HCT116 (cell line): Measurements from ENCODE around the gene P2RX5. TPM values are rescaled to one million over a fixed set of nuclear protein-coding genes. Genes with fewer than 3 reads are reported as not detected.

ENCODE experiments used
- ATAC-seq: fragments of 200-7000 bp; cut with Tn5 transposase; 2 replicates; pipeline ENCODE4 v1.9.1; 2020; ENCODE audit warnings: mild to moderate bottlenecking, moderate library complexity
- BruUV-seq: library from RNA; stranded (reverse); fragments of 400-500 nt; replicated peaks from 2 replicates; lab custom pipeline; 2021; lab: Mats Ljungman, UMichigan
- CTCF ChIA-PET: fragments of 300-600 bp; sonication (Branson Sonifier 250); formaldehyde crosslinking; loops from one replicate; lab custom pipeline; 2021; ENCODE audit warnings: antibody characterized with exemption; lab: Charles Lee
- POLR2A ChIA-PET: fragments of 300-600, 350-600 bp; sonication (Branson Sonifier 250); formaldehyde crosslinking; loops from one replicate; lab custom pipeline; 2021; ENCODE audit warnings: antibody characterized with exemption; lab: Charles Lee
- RAD21 ChIA-PET, 2 experiments: fragments of 300-600 bp; sonication (Branson Sonifier 250); formaldehyde crosslinking; loops; one replicate each; lab custom pipeline; 2023; ENCODE audit warnings: low total read pairs in 2 of 2; ENCODE audit not compliant: uncharacterized antibody in 2 of 2, unreplicated experiment in 2 of 2, low non-redundant PET in 1 of 2; lab: Charles Lee
- DNase-seq: peaks from one replicate; pipeline ENCODE4 v3.0.0-alpha.2; 2010; ENCODE audit warnings: low read depth, low spot score
- H2AFZ ChIP-seq: fragments of 200-600 bp; shearing (Covaris generic), sonication (generic); 2 replicates; pipeline ENCODE4 v1.6.1; 2017; ENCODE audit warnings: low read depth, mixed run types, mixed read lengths, antibody characterized with exemption, low read length; ENCODE audit not compliant: poor library complexity, severe bottlenecking
- H3K27ac ChIP-seq: 2 replicates; pipeline ENCODE4 v1.5.1; 2012; ENCODE audit warnings: low read depth, low read length
- H3K27me3 ChIP-seq: fragments of 200-600 bp; sonication (generic); 2 replicates; pipeline ENCODE4 v1.6.1; 2016; ENCODE audit warnings: mixed run types, low read length, mixed read lengths; ENCODE audit not compliant: insufficient read depth
- H3K36me3 ChIP-seq, 2 experiments: fragments of 200-500 bp in 1 of 2; fragments of 200-600 bp in 1 of 2; sonication (Bioruptor generic) in 1 of 2; sonication (generic) in 1 of 2; 2 replicates each; pipeline versions ENCODE4 v1.5.1 to v1.6.1; 2014 to 2016; ENCODE audit warnings: low read length in 2 of 2, inconsistent platforms in 1 of 2, mixed read lengths in 1 of 2, mixed run types in 1 of 2; ENCODE audit not compliant: insufficient read depth in 2 of 2, control insufficient read depth in 1 of 2
- H3K4me1 ChIP-seq, 2 experiments: fragments of 200-600 bp in 1 of 2; sonication (generic) in 1 of 2; 2 replicates each; pipeline versions ENCODE4 v1.5.1 to v1.6.1; 2012 to 2017; ENCODE audit warnings: low read length in 2 of 2, inconsistent platforms in 1 of 2, mild to moderate bottlenecking in 1 of 2, mixed read lengths in 1 of 2, mixed run types in 1 of 2, moderate library complexity in 1 of 2; ENCODE audit not compliant: insufficient read depth in 2 of 2, control insufficient read depth in 1 of 2
- H3K4me2 ChIP-seq: fragments of 200-600 bp; sonication (generic); 2 replicates; pipeline ENCODE4 v1.6.1; 2017; ENCODE audit warnings: mixed run types, low read length, mixed read lengths
- H3K4me3 ChIP-seq, 2 experiments: fragments of 200-600 bp in 1 of 2; sonication (generic) in 1 of 2; replicated peaks in 1 of 2; 2 replicates each; pipeline ENCODE4 v1.5.1; 2011 to 2016; ENCODE audit warnings: low read length in 2 of 2, control low read depth in 1 of 2, low read depth in 1 of 2, mild to moderate bottlenecking in 1 of 2, mixed read lengths in 1 of 2, mixed run types in 1 of 2
- H3K79me2 ChIP-seq: fragments of 200-600 bp; sonication (generic); 2 replicates; pipeline ENCODE4 v1.6.1; 2017; ENCODE audit warnings: mild to moderate bottlenecking, mixed run types, low read length, moderate library complexity, mixed read lengths; ENCODE audit not compliant: insufficient read depth
- H3K9ac ChIP-seq: fragments of 200-600 bp; sonication (generic); 2 replicates; pipeline ENCODE4 v1.6.1; 2016; ENCODE audit warnings: low read length, mixed read lengths
- H3K9me2 ChIP-seq: fragments of 200-600 bp; sonication (generic), shearing (Covaris generic); 2 replicates; pipeline ENCODE4 v1.6.1; 2017; ENCODE audit warnings: mixed run types, mild to moderate bottlenecking, moderate library complexity; ENCODE audit not compliant: insufficient read depth
- H3K9me3 ChIP-seq, 2 experiments: fragments of 200-500 bp in 1 of 2; fragments of 200-600 bp in 1 of 2; sonication (Bioruptor generic) in 1 of 2; sonication (generic) in 1 of 2; 2 replicates each; pipeline ENCODE4 v1.6.1; 2014 to 2017; ENCODE audit warnings: low read length in 2 of 2, mixed read lengths in 2 of 2, inconsistent platforms in 1 of 2, low read depth in 1 of 2, mild to moderate bottlenecking in 1 of 2, mixed run types in 1 of 2, moderate library complexity in 1 of 2; ENCODE audit not compliant: control insufficient read depth in 1 of 2, insufficient read depth in 1 of 2
- H4K20me1 ChIP-seq: fragments of 200-600 bp; sonication (generic), shearing (Covaris generic); 2 replicates; pipeline ENCODE4 v1.6.1; 2017; ENCODE audit warnings: mixed run types, mild to moderate bottlenecking, moderate library complexity; ENCODE audit not compliant: insufficient read depth
- ATF3 ChIP-seq: IDR thresholded peaks from 2 replicates; pipeline ENCODE4 v1.6.1; 2012
- CBX3 ChIP-seq: IDR thresholded peaks from 2 replicates; pipeline ENCODE4 v1.6.1; 2012; ENCODE audit warnings: low read depth
- CTCF ChIP-seq, 3 experiments: fragments of 200-600 bp in 1 of 3; sonication (generic) in 1 of 3; IDR thresholded peaks in 2 of 3; conservative IDR thresholded peaks in 1 of 3; 2 replicates each; pipeline ENCODE4 v1.5.1; 2012 to 2017; ENCODE audit warnings: low read depth in 2 of 3, low read length in 2 of 3, antibody characterized with exemption in 1 of 3, borderline replicate concordance in 1 of 3, control low read depth in 1 of 3, mild to moderate bottlenecking in 1 of 3, mixed read lengths in 1 of 3, mixed run types in 1 of 3, moderate library complexity in 1 of 3; ENCODE audit not compliant: insufficient read depth in 1 of 3
- EZH2 ChIP-seq: fragments of 200-600 bp; sonication (generic); IDR thresholded peaks from 2 replicates; pipeline ENCODE4 v1.6.1; 2017; ENCODE audit warnings: antibody characterized with exemption, mixed run types
- EZH2phosphoT487 ChIP-seq: fragments of 200-600 bp; IDR thresholded peaks from 2 replicates; pipeline ENCODE4 v1.6.1; 2018; ENCODE audit warnings: antibody characterized with exemption, borderline replicate concordance
- FOSL1 ChIP-seq: IDR thresholded peaks from 2 replicates; pipeline ENCODE4 v1.6.1; 2012; ENCODE audit warnings: low read depth
- JUND ChIP-seq: IDR thresholded peaks from 2 replicates; pipeline ENCODE4 v1.6.1; 2012
- MAX ChIP-seq: IDR thresholded peaks from 2 replicates; pipeline ENCODE4 v1.6.1; 2012
- POLR2A ChIP-seq: IDR thresholded peaks from 2 replicates; pipeline ENCODE4 v1.7.0; 2011; ENCODE audit warnings: borderline replicate concordance; ENCODE audit not compliant: insufficient read depth, insufficient read length; ENCODE audit errors: extremely low read depth
- REST ChIP-seq: IDR thresholded peaks from 2 replicates; pipeline ENCODE4 v1.6.1; 2012; ENCODE audit warnings: low read depth
- SIN3A ChIP-seq: IDR thresholded peaks from 2 replicates; pipeline ENCODE4 v1.6.1; 2012; ENCODE audit warnings: low read depth
- TCF7L2 ChIP-seq: IDR thresholded peaks from 2 replicates; pipeline ENCODE4 v1.7.0; 2011; ENCODE audit warnings: borderline replicate concordance, inconsistent platforms; ENCODE audit not compliant: insufficient read depth, insufficient read length; ENCODE audit errors: extremely low read depth
- YY1 ChIP-seq: IDR thresholded peaks from 2 replicates; pipeline ENCODE4 v1.6.1; 2011; ENCODE audit warnings: low read length, low read depth, moderate library complexity, mild to moderate bottlenecking; ENCODE audit not compliant: insufficient replicate concordance; ENCODE audit errors: extremely low read depth
- ZBTB33 ChIP-seq: IDR thresholded peaks from 2 replicates; pipeline ENCODE4 v1.6.1; 2011; ENCODE audit warnings: mild to moderate bottlenecking, low read length, moderate library complexity; ENCODE audit not compliant: insufficient replicate concordance; ENCODE audit errors: extremely low read depth
- ZNF274 ChIP-seq: fragments of 200-500 bp; sonication (Bioruptor generic); IDR thresholded peaks from 2 replicates; pipeline ENCODE4 v1.6.1; 2014; ENCODE audit warnings: mild to moderate bottlenecking, low read depth, low read length, inconsistent platforms
- intact Hi-C: fragments of 100-400 bp; cut with micrococcal nuclease; formaldehyde crosslinking; loops from 2 replicates; pipeline ENCODE4 v1.10.0; 2022
- total RNA-seq: library from RNA; stranded (reverse); gene quantifications from one replicate; pipeline ENCODE4 v1.2.1, GENCODE V29; 2021; ENCODE audit not compliant: unreplicated experiment

The P2RX5 gene
- total RNA-seq, 1 experiment from 2014 or later, result 9.0 TPM

GRCh38 chr17:3656353-3656752, 39.6 kb downstream of the P2RX5 start (continued):
- TF ChIP-seq CTCF (IDR thresholded peaks at IDR 0.05 in 2 of 3, conservative IDR thresholded peaks at IDR 0.05 in 1 of 3; ENCODE audit: borderline replicate concordance in 1 of 3, insufficient read depth in 1 of 3, low read depth in 2 of 3, low read length in 2 of 3) (no peak), MAX (no peak)

- H3K27ac ChIP-seq, result no peak overlapping the region
- TF ChIP-seq TCF7L2 (no peak), EZH2phosphoT487 (no peak), EZH2 (no peak), ATF3 (no peak), FOSL1 (no peak), ZNF274 (no peak), CBX3 (no peak), ZBTB33 (no peak), POLR2A (no peak), MAX (no peak), SIN3A (no peak), YY1 (no peak), REST (no peak), JUND (no peak)
- no peaks in the 10 kb centered on the region for H3K9me2 ChIP-seq
- H2AFZ ChIP-seq, result no peak overlapping the region
- ChIA-PET RAD21 (no interaction called here), POLR2A (no interaction called here), CTCF (no interaction called here)
- H3K4me3 ChIP-seq, result no peak overlapping the region
- H3K9me3 ChIP-seq, result no peaks in the 10 kb centered on the region
- no peaks in the 10 kb centered on the region for H3K27me3 ChIP-seq
- intact Hi-C loops, result no loop called here
- no peaks in the 10 kb centered on the region for H3K36me3 ChIP-seq
- ATAC-seq, result no peak
- no peak for DNase-seq
- H3K79me2 ChIP-seq, result no peaks in the 10 kb centered on the region
- H4K20me1 ChIP-seq, result no peaks in the 10 kb centered on the region
- no peak overlapping the region for H3K4me2 ChIP-seq
- peaks cover 12 to 16% of the 10 kb centered on the region in 2 experiments for H3K4me1 ChIP-seq
- no peak overlapping the region for H3K9ac ChIP-seq
- no TSS peak for BruUV-seq
Observed at GRCh38 chr17:3655766-3656165, 40.2 kb downstream of the P2RX5 start.
